Ishikawa (cell line): ENCODE results near the gene ADAM17.

ENCODE experiments used
- EGR1 ChIP-seq: IDR thresholded peaks from 2 replicates; pipeline ENCODE4 v1.6.1; 2012
- NFIC ChIP-seq: IDR thresholded peaks from 2 replicates; pipeline ENCODE4 v1.6.1; 2012
- RAD21 ChIP-seq: IDR thresholded peaks from 2 replicates; pipeline ENCODE4 v1.6.1; 2012; ENCODE audit warnings: low read depth
- TAF1 ChIP-seq: IDR thresholded peaks from 2 replicates; pipeline ENCODE4 v1.6.1; 2012; ENCODE audit warnings: low read depth, mild to moderate bottlenecking
- TCF12 ChIP-seq: IDR thresholded peaks from 2 replicates; pipeline ENCODE4 v1.6.1; 2012; ENCODE audit warnings: low read depth
- USF1 ChIP-seq: IDR thresholded peaks from 2 replicates; pipeline ENCODE4 v1.6.1; 2012
- ZBTB7A ChIP-seq: IDR thresholded peaks from 2 replicates; pipeline ENCODE4 v1.6.1; 2012; ENCODE audit warnings: low read depth
- TF ChIP-seq, protein P1 (sequence below): IDR thresholded peaks from 2 replicates; pipeline ENCODE4 v1.6.1; 2012; ENCODE audit warnings: low read depth, mild to moderate bottlenecking
- TF ChIP-seq, protein P2 (sequence below): IDR thresholded peaks from 2 replicates; pipeline ENCODE4 v1.6.1; 2012

DNA sequence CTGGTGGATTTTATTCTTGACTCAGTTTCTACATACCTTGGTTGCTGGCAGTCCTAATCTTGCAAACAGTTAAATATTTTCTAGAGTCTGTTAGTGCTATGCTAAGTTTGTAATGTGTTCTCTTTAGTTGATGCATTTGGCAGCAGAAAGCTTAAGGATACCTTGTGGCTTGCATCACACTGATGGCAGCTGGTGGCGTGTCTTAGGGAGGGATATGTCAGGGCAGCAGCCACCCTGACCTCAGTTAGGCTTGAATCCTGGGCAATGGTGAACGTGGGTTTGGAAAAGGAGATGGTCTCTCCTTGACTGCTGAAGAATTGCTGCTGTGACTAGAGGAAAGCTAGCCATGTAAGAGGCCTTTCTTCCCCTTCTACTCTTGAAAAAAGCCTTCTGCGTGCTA, 77.1 kb downstream of the ADAM17 start:
- TF ChIP-seq, protein P1, sequence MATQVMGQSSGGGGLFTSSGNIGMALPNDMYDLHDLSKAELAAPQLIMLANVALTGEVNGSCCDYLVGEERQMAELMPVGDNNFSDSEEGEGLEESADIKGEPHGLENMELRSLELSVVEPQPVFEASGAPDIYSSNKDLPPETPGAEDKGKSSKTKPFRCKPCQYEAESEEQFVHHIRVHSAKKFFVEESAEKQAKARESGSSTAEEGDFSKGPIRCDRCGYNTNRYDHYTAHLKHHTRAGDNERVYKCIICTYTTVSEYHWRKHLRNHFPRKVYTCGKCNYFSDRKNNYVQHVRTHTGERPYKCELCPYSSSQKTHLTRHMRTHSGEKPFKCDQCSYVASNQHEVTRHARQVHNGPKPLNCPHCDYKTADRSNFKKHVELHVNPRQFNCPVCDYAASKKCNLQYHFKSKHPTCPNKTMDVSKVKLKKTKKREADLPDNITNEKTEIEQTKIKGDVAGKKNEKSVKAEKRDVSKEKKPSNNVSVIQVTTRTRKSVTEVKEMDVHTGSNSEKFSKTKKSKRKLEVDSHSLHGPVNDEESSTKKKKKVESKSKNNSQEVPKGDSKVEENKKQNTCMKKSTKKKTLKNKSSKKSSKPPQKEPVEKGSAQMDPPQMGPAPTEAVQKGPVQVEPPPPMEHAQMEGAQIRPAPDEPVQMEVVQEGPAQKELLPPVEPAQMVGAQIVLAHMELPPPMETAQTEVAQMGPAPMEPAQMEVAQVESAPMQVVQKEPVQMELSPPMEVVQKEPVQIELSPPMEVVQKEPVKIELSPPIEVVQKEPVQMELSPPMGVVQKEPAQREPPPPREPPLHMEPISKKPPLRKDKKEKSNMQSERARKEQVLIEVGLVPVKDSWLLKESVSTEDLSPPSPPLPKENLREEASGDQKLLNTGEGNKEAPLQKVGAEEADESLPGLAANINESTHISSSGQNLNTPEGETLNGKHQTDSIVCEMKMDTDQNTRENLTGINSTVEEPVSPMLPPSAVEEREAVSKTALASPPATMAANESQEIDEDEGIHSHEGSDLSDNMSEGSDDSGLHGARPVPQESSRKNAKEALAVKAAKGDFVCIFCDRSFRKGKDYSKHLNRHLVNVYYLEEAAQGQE: no peak
- TF ChIP-seq ZBTB7A: no peak
- no peak for TF ChIP-seq RAD21
- no peak for TF ChIP-seq EGR1
- no peak for TF ChIP-seq TAF1
- no peak for TF ChIP-seq USF1
- TF ChIP-seq, protein P2, sequence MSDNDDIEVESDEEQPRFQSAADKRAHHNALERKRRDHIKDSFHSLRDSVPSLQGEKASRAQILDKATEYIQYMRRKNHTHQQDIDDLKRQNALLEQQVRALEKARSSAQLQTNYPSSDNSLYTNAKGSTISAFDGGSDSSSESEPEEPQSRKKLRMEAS: no peak
- TF ChIP-seq TCF12: no peak
- TF ChIP-seq NFIC: no peak
